Colon (tissue), 2 donors: ENCODE measurements around the gene ZG16.

Source experiments
- FAIRE-seq: peaks from 2 replicates; lab custom pipeline; 2012; peaks lifted over from hg19 to GRCh38; lab: Jason Lieb, UNC
- donor health status: control.
- donor health status: control.

Gene ZG16

GRCh38 chr16:29810699-29811169 lies 32.7 kb downstream of the ZG16 start:
- FAIRE-seq = no peak

DNA sequence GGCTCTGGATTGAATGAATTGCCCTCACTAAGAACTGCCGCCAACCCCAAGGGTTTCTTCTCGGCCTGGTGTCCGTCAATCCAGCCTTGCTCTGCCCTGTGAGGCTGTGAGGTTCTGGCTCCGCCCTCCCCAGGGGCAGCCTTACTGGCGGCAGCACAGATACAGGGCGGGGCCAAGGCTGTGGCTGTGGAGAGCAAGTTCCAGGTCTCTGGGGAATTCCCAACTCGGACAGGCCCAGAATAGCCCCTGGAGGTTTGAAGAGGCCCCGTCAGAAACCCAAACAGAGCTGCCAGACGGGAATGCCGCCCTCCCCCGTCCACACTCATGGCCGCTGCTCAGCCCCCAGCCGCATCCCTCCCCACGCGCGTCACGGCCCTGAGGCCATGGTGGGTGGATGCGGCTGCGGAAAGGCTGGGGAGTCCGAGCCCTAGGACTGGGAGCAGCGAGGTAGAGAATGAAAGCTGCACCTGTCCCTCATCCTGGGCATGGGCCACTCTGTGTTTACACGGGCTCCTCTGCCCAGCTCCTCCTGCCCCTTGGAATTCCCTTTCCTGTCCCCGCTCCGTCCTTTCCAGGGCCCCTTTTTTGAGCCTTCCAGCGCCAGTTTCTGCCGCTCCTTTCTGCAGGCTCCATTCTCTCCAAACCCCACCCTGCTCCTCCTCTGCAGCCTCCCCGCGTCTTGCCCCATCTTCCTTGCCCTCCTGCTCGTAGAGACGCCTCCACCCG lies 33.3 kb downstream of the ZG16 start:
- peak; percentile 75 for FAIRE-seq

GRCh38 chr16:29811896-29812665 lies 34.0 kb downstream of the ZG16 start, which contains the start of gene PRRT2:
PRRT2 (plus strand) TSS chr16:29812193; CDS start chr16:29813055, 862 bp downstream.
- FAIRE-seq = no peak

DNA sequence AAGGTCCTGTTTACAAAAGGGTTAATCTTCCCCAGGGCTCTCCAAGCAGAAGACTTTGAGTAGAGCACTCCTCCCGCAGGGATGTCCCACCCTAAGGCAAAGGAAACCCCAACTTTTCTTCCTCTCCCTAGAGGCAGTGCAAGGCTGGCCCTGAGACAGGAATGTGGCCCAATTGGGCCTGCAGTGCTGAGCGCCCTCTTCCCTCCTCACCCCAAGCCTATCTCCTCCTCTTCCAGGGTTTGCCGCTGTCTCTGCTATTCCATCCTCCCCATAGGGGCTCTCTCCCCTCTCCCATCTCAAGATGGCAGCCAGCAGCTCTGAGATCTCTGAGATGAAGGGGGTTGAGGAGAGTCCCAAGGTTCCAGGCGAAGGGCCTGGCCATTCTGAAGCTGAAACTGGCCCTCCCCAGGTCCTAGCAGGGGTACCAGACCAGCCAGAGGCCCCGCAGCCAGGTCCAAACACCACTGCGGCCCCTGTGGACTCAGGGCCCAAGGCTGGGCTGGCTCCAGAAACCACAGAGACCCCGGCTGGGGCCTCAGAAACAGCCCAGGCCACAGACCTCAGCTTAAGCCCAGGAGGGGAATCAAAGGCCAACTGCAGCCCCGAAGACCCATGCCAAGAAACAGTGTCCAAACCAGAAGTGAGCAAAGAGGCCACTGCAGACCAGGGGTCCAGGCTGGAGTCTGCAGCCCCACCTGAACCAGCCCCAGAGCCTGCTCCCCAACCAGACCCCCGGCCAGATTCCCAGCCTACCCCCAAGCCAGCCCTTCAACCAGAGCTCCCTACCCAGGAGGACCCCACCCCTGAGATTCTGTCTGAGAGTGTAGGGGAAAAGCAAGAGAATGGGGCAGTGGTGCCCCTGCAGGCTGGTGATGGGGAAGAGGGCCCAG lies 34.9 kb downstream of the ZG16 start:
- FAIRE-seq = no peak

- FAIRE-seq = no peak
Observed at GRCh38 chr16:29813644-29814562, 35.8 kb downstream of the ZG16 start.

DNA sequence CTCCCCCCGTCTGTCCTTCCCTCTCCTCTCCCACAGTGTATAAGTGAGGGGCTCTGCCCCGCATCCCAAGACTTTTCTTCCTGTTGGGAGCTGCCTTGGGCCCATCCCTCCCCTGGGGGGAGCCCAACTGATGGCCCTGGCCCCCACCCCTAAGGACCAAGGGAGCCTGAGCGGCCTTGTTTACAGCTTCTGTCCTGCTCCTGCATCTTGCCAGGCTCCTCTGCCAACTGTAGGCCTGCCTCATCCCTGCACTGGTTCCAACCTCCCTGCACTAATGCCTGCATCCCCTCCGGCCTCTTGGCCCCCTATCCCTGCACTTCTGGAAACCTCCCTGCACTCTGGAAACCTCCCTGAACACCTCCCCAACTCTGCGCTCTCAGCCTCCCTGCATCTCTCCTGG lies 36.5 kb downstream of the ZG16 start:
- no peak for FAIRE-seq

DNA sequence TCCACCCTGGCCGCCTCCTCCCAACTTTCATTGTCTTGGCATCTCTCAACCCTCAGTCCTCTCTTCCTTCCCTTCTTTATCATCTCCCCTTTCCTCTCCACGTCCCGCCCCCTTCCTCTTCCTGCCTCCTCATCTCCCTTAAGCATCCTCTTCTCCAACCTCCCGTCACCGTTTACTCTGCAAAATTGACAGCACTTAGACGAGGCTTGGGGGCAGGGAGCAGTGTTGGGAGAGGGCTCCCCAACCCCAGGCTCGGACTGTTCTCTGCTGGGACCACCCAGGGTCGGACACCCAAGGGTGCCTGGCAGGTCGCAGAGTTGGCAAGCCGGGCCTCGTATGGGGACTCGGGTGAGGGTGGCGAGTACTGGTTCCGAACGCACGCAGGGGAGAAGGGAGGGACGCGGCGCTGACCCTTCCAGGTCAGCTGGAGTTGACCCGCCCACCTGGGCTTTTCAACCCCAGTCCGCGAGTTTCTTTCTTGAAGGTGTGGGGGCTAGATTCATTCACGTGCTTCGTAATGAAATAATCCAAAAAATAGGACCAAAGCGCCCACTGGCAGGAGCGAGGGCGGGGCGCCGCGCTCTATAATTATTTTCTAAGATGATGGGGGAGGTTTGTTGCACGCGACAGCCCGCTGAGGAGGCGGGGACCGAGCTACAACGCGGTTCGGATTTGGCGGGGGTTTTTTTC lies 37.1 kb downstream of the ZG16 start:
- FAIRE-seq = no peak

DNA sequence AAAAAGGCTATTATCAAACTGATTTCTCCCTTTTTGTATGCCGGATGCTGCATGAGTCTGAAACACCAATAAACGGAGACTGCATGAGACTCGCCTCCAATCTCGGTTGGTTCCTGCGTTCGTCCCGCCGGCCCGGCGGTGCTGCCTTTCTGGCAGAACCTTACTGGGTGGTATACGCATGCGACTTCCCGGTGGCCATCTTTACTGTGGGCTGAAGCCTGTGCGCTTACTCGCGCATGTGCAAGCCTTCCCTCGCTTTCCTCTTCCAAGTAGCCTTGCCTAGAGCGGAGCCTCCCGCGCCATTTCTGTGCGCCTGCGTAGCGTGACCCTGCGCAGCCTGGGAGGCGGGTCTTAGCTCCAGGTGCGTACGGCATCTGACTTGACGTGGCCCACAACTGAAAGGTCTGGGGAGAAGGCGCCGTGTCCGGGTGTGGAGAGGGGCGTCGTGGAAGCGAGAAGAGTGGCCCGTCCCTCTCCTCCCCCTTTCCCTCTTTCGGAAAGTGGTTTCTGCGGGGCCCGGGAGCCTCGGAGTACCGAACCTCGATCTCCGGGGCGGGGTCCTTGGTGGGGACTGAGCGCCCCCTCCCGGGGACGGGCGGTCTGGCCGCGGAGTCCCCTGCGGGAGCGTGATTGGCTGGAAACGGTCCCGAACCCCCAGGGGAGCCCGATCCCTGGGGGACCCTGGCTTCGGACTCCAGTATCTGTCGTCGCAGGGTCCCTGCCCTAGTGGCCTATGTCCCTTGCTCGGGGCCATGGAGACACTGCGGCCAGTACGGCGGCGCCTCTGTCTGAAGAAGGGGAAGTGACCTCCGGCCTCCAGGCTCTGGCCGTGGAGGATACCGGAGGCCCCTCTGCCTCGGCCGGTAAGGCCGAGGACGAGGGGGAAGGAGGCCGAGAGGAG lies 38.0 kb downstream of the ZG16 start, which contains the start of gene PAGR1:
Gene PAGR1, plus strand, starts transcription at position 360 of the 901 bp plus-strand sequence. Its CDS starts 374 bp downstream, at position 734.
- no peak for FAIRE-seq

DNA sequence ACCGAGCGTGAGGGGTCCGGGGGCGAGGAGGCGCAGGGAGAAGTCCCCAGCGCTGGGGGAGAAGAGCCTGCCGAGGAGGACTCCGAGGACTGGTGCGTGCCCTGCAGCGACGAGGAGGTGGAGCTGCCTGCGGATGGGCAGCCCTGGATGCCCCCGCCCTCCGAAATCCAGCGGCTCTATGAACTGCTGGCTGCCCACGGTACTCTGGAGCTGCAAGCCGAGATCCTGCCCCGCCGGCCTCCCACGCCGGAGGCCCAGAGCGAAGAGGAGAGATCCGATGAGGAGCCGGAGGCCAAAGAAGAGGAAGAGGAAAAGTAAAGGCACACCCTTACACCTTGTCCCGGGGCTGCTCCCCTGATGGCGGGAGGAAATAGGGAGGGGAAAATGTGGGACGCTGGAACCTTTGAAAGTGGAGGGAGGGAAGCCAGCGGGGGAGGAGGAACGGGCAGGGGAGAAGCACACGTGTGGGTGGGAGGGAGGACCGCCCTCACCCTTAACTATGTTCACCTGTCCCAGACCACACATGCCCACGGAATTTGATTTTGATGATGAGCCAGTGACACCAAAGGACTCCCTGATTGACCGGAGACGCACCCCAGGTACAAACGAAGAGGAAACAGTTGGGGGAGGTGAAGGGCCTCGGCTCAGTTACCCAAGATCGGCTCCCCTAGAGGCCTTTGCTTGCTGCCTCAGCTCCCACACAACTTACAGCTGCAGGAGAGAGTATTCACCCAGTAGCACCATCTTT lies 38.8 kb downstream of the ZG16 start:
- FAIRE-seq = no peak

DNA sequence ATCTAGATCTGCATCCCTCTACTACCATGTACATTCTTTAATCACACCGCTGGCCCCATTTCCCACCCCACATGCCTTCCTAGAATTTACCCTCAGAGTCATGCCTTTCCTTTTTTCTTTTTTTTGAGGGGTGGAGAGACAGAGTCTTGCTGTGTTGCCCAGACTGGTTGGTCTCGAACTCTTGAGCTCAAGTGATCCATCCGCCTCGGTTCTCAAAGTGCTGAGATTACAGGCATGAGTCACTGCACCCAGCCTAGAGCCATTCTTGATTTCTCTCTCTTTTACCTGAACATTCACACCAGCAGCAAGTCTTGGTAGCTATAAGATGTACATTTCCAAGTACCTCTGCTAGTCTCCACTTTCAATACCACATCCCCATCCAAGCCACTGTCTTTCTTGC lies 40.0 kb downstream of the ZG16 start:
- FAIRE-seq = no peak

- FAIRE-seq = no peak
Observed at GRCh38 chr16:29819506-29819905, 41.5 kb downstream of the ZG16 start.

GRCh38 chr16:29820271-29820701 lies 42.2 kb downstream of the ZG16 start, which contains the start of gene MVP:
MVP (plus strand) TSS chr16:29820462; CDS start chr16:29830550, 10,088 bp downstream.
- FAIRE-seq = no peak

DNA sequence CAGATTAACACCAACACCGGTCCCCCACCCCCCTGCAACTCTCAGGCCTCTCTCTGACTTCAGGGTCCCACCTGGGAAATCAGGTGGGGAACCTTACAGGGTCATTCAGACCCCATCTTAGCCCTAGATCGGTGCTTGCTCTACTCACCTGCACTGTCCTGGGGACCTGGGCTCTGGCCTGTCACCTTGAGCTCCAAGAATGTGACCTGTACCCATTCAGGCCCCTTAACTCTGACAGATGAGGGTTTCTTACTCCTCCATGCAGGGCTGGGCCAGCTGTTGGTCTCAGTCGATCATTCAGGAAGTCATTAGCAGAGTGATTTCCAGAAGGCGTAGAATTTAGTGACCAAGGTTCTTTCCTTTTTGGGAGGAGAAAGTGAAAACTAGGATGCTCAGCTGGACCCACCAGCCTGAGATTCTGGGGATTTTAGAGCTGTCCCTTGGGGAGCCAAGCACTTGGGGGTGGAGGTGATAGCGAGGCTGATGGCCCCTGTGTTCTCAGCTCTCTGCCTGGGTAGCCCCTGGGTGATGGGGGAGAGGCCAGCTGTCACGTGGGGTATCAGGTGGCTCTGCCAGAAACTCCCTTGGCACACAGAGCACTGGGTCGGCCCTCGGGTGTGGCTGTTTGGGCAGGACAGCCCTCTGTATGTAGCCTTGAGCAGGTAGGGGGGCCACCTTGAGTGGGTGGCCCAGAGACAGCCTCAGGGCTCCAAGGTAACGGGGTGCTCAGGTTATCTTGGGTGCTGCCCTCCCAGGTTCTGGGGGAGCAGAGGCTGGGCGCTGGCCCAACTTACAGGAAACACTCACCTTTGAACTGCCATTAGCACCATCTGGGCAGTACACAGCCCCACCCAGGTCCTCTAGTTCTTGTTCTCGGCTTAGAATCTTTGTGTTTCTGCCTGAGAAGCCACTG lies 42.9 kb downstream of the ZG16 start:
- no peak for FAIRE-seq

- no peak for FAIRE-seq
Observed at GRCh38 chr16:29821643-29822115, 43.6 kb downstream of the ZG16 start.

DNA sequence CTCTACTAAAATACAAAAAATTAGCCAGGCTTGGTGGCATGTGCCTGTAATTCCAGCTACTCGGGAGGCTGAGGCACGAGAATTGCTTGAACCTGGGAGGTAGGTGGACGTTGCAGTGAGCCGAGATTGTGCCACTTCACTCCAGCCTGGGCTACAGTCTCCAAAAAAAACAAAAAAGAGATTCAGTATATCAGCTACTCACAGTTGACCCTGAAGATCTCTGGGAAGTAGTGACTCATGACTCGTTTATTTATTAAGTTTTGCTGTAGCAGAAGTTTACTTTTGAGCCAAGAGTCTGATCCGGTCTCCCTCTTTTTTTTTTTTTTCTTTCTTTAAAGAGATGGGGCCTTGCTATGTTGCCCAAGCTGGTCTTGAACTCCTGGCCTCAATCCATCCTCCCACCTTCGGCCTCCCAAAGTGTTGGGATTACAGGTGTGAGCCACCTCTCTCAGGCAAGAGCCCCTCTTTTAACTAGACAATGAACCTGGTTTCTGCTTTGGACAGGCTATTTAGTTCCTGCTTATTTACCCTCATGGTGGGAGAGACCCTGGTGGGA lies 46.6 kb downstream of the ZG16 start:
- FAIRE-seq = no peak

GRCh38 chr16:29825145-29826044 lies 47.3 kb downstream of the ZG16 start:
- FAIRE-seq = no peak
